HL-60 (cell line): Measurements from ENCODE around the gene PRKAB1.

ENCODE experiments used
- DNase-seq, 2 experiments: peaks; one replicate each; pipeline ENCODE4 v3.0.0-alpha.2; 2010 to 2020; ENCODE audit warnings: low read depth in 1 of 2, low spot score in 1 of 2
- H3K27ac ChIP-seq: fragments of 250-450 bp; sonication (Bioruptor Pico); replicated peaks from 2 replicates; pipeline ENCODE4 v1.5.1; 2020; ENCODE audit warnings: mild to moderate bottlenecking, moderate library complexity
- H3K27me3 ChIP-seq: fragments of 250-450 bp; sonication (Bioruptor Pico); 2 replicates; pipeline ENCODE4 v1.5.1; 2021; ENCODE audit warnings: mild to moderate bottlenecking, moderate library complexity; ENCODE audit not compliant: insufficient read depth, poor library complexity, severe bottlenecking
- H3K4me3 ChIP-seq: replicated peaks from 2 replicates; pipeline ENCODE4 v1.5.1; 2011; ENCODE audit warnings: mild to moderate bottlenecking, control low read depth, low read length; ENCODE audit not compliant: insufficient read depth
- CTCF ChIP-seq: IDR thresholded peaks from one replicate; pipeline ENCODE4 v1.5.1; 2011; ENCODE audit warnings: low read length, control low read depth, inconsistent platforms; ENCODE audit not compliant: insufficient read depth
- GABPA ChIP-seq: IDR thresholded peaks from 2 replicates; pipeline ENCODE4 v1.6.1; 2012; ENCODE audit warnings: low read depth
- POLR2AphosphoS5 ChIP-seq: IDR thresholded peaks from 2 replicates; pipeline ENCODE4 v1.6.1; 2012; ENCODE audit warnings: low read depth
- REST ChIP-seq: IDR thresholded peaks from 2 replicates; pipeline ENCODE4 v1.6.1; 2012; ENCODE audit warnings: low read depth; ENCODE audit not compliant: insufficient replicate concordance
- SPI1 ChIP-seq: IDR thresholded peaks from 2 replicates; pipeline ENCODE4 v1.6.1; 2012; ENCODE audit warnings: low read depth, mild to moderate bottlenecking, borderline replicate concordance

PRKAB1 gene

GRCh38 chr12:119665164-119665929, 2.6 kb upstream of the PRKAB1 start:
- no peak overlapping the region for H3K4me3 ChIP-seq
- H3K27ac ChIP-seq = peak overlapping the region; percentile 68
- no peak for DNase-seq
- H3K27me3 ChIP-seq = no peaks in the 10 kb centered on the region
- TF ChIP-seq SPI1 = no peak
- TF ChIP-seq GABPA = no peak
- no peak for TF ChIP-seq POLR2AphosphoS5
- TF ChIP-seq CTCF = no peak
- no peak for TF ChIP-seq REST

GRCh38 chr12:119666226-119666795, 1.6 kb upstream of the PRKAB1 start:
- peak overlapping the region; percentile 68 for H3K27ac ChIP-seq
- TF ChIP-seq SPI1 (peak; percentile 68), POLR2AphosphoS5 (no peak), REST (no peak)
- no peaks in the 10 kb centered on the region for H3K27me3 ChIP-seq
- DNase-seq = peak in 1 of 2 experiments; percentile 41
- no peak overlapping the region for H3K4me3 ChIP-seq

- no peaks in the 10 kb centered on the region for H3K27me3 ChIP-seq
- peak overlapping the region; percentile 68 for H3K27ac ChIP-seq
- TF ChIP-seq GABPA (no peak), CTCF (no peak), SPI1 (0 out of 2 replicates have a peak, but pooled peaks have one; percentile 38), POLR2AphosphoS5 (no peak), REST (no peak)
- peak overlapping the region; percentile 39 for H3K4me3 ChIP-seq
- no peak for DNase-seq
Measured at GRCh38 chr12:119666900-119667576, 895 bp upstream of the PRKAB1 start.
